Activated T-helper 2 cell treated with anti-CD3 and anti-CD28 coated beads, Interferon-gamma antibody, Interleukin-2, Interleukin-4, amounts not matched to agents 10 μg/mL and 5 μg/mL and 100 μg/mL, durations not matched to agents 14 hours and 24 hours and 36 hours (primary cell): ENCODE results near the gene LGALS7B. TPM values are rescaled to one million over a fixed set of nuclear protein-coding genes. Genes with fewer than 3 reads are reported as not detected.
"Not testable (repeated sequence)": the region's sequence is repeated elsewhere in the genome, so short reads cannot be mapped to it uniquely, and the experiment has no call there.

Source experiments
- DNase-seq: peaks from one replicate; pipeline ENCODE4 v3.0.0; 2021; ENCODE audit warnings: low spot score
- H3K27ac Mint-ChIP-seq: one replicate; pipeline ENCODE4 v1.8.0; 2021; ENCODE audit warnings: mixed read lengths
- H3K27me3 Mint-ChIP-seq: one replicate; pipeline ENCODE4 v1.8.0; 2021; ENCODE audit warnings: low read depth, mixed read lengths
- H3K36me3 Mint-ChIP-seq: one replicate; pipeline ENCODE4 v1.8.0; 2021; ENCODE audit warnings: low read depth, mixed read lengths
- H3K4me1 Mint-ChIP-seq: one replicate; pipeline ENCODE4 v1.8.0; 2021; ENCODE audit warnings: low read depth, mixed read lengths
- H3K4me3 Mint-ChIP-seq: one replicate; pipeline ENCODE4 v1.8.0; 2021; ENCODE audit warnings: low read depth, mild to moderate bottlenecking, moderate library complexity, mixed read lengths
- H3K9me3 Mint-ChIP-seq: one replicate; pipeline ENCODE4 v1.8.0; 2021; ENCODE audit warnings: mixed read lengths
- intact Hi-C: fragments of 100-400 bp; cut with micrococcal nuclease; formaldehyde crosslinking; loops from one replicate; pipeline ENCODE4 v1.15.1; 2023
- total RNA-seq: library from RNA; stranded (reverse); gene quantifications from 2 replicates; pipeline ENCODE4 v1.2.3, GENCODE V29; 2022

Gene LGALS7B
- not detected in 2 replicates for total RNA-seq

GRCh38 chr19:38788478-38789243, at the start of gene LGALS7B:
Gene LGALS7B (plus strand): TSS chr19:38789200. CDS start chr19:38789227, 27 bp downstream.
- H3K9me3 Mint-ChIP-seq, result no peaks in the 10 kb centered on the region
- H3K27me3 Mint-ChIP-seq, result peaks cover 3% of the 10 kb centered on the region
- intact Hi-C loops, result no loop called here
- H3K27ac Mint-ChIP-seq, result no peak within 1 kb of the TSS
- H3K4me3 Mint-ChIP-seq, result no peak within 1 kb of the TSS
- H3K4me1 Mint-ChIP-seq, result peaks cover 4% of the 10 kb centered on the region
- DNase-seq, result no peak
- no peaks in the 10 kb centered on the region for H3K36me3 Mint-ChIP-seq

- peaks cover 2% of the 10 kb centered on the region for H3K36me3 Mint-ChIP-seq
- H3K27me3 Mint-ChIP-seq, result peaks cover 6% of the 10 kb centered on the region
- no peak overlapping the region for H3K27ac Mint-ChIP-seq
- intact Hi-C loops, result loop anchor here (5.0 kb wide), 1 partner anchor 93 kb away; the partner anchor contains the start of gene ECH1
- H3K9me3 Mint-ChIP-seq, result no peaks in the 10 kb centered on the region
- no peak overlapping the region for H3K4me3 Mint-ChIP-seq
- no peak for DNase-seq
- peaks cover 24% of the 10 kb centered on the region for H3K4me1 Mint-ChIP-seq
Measured at GRCh38 chr19:38739440-38740256, 49.4 kb upstream of the LGALS7B start.

- Mint-ChIP-seq H3K4me3 (no peak overlapping the region), H3K4me1 (peaks cover 18% of the 10 kb centered on the region), H3K9me3 (no peaks in the 10 kb centered on the region), H3K27ac (no peak overlapping the region), H3K27me3 (peaks cover 6% of the 10 kb centered on the region), H3K36me3 (peaks cover 2% of the 10 kb centered on the region)
- DNase-seq, result no peak
- intact Hi-C loops, result no loop called here
Measured at GRCh38 chr19:38740257-38740592, 48.8 kb upstream of the LGALS7B start.

- no peak for DNase-seq
- Mint-ChIP-seq H3K9me3 (no peaks in the 10 kb centered on the region), H3K27me3 (peaks cover 6% of the 10 kb centered on the region)
Measured at GRCh38 chr19:38740932-38741331, 48.1 kb upstream of the LGALS7B start.

GRCh38 chr19:38741670-38742069, 47.3 kb upstream of the LGALS7B start:
- Mint-ChIP-seq H3K27me3 (peaks cover 6% of the 10 kb centered on the region), H3K36me3 (peaks cover 2% of the 10 kb centered on the region), H3K4me3 (no peak overlapping the region), H3K9me3 (no peaks in the 10 kb centered on the region), H3K27ac (no peak overlapping the region), H3K4me1 (peaks cover 13% of the 10 kb centered on the region)
- intact Hi-C loops, result no loop called here
- DNase-seq, result no peak

More at GRCh38 chr19:38740932-38741331, 48.1 kb upstream of the LGALS7B start:
- Mint-ChIP-seq H3K27ac (no peak overlapping the region), H3K36me3 (peaks cover 2% of the 10 kb centered on the region), H3K4me3 (no peak overlapping the region), H3K4me1 (peaks cover 16% of the 10 kb centered on the region)
- intact Hi-C loops, result no loop called here

GRCh38 chr19:38742296-38742695, 46.7 kb upstream of the LGALS7B start:
- Mint-ChIP-seq H3K4me1 (peaks cover 12% of the 10 kb centered on the region), H3K27me3 (peaks cover 6% of the 10 kb centered on the region), H3K27ac (no peak overlapping the region), H3K36me3 (peaks cover 2% of the 10 kb centered on the region), H3K9me3 (no peaks in the 10 kb centered on the region), H3K4me3 (no peak overlapping the region)
- DNase-seq, result no peak
- intact Hi-C loops, result no loop called here

- H3K27me3 Mint-ChIP-seq, result peaks cover 1% of the 10 kb centered on the region
- no peaks in the 10 kb centered on the region for H3K36me3 Mint-ChIP-seq
- intact Hi-C loops, result no loop called here
- no peak overlapping the region for H3K27ac Mint-ChIP-seq
- no peak for DNase-seq
- H3K4me3 Mint-ChIP-seq, result no peak overlapping the region
- H3K4me1 Mint-ChIP-seq, result peaks cover 8% of the 10 kb centered on the region
- no peaks in the 10 kb centered on the region for H3K9me3 Mint-ChIP-seq
Measured at GRCh38 chr19:38742906-38743305, 46.1 kb upstream of the LGALS7B start.

- H3K36me3 Mint-ChIP-seq, result no peaks in the 10 kb centered on the region
- peaks cover 4% of the 10 kb centered on the region for H3K4me1 Mint-ChIP-seq
- no peak overlapping the region for H3K4me3 Mint-ChIP-seq
- intact Hi-C loops, result no loop called here
- H3K27me3 Mint-ChIP-seq, result peaks cover 5% of the 10 kb centered on the region
- H3K27ac Mint-ChIP-seq, result no peak overlapping the region
- no peak for DNase-seq
- H3K9me3 Mint-ChIP-seq, result no peaks in the 10 kb centered on the region
Measured at GRCh38 chr19:38743394-38744297, 45.4 kb upstream of the LGALS7B start.

GRCh38 chr19:38744298-38744681, 44.7 kb upstream of the LGALS7B start, which contains the start of gene CAPN12:
Gene CAPN12 (minus strand): TSS chr19:38744474. CDS start chr19:38744165, 309 bp downstream.
- Mint-ChIP-seq H3K4me3 (no peak within 1 kb of the TSS), H3K9me3 (no peaks in the 10 kb centered on the region), H3K4me1 (peaks cover 4% of the 10 kb centered on the region), H3K27me3 (peaks cover 5% of the 10 kb centered on the region), H3K36me3 (no peaks in the 10 kb centered on the region), H3K27ac (no peak within 1 kb of the TSS)
- DNase-seq, result no peak
- intact Hi-C loops, result no loop called here

- H3K9me3 Mint-ChIP-seq, result no peaks in the 10 kb centered on the region
- no peak overlapping the region for H3K4me3 Mint-ChIP-seq
- H3K4me1 Mint-ChIP-seq, result peaks cover under 1% of the 10 kb centered on the region
- H3K27ac Mint-ChIP-seq, result no peak overlapping the region
- peaks cover 5% of the 10 kb centered on the region for H3K27me3 Mint-ChIP-seq
- intact Hi-C loops, result no loop called here
- DNase-seq, result no peak
- no peaks in the 10 kb centered on the region for H3K36me3 Mint-ChIP-seq
Measured at GRCh38 chr19:38744874-38745273, 44.1 kb upstream of the LGALS7B start.

GRCh38 chr19:38745316-38745715, 43.7 kb upstream of the LGALS7B start:
- Mint-ChIP-seq H3K27me3 (peaks cover 9% of the 10 kb centered on the region), H3K9me3 (no peaks in the 10 kb centered on the region), H3K27ac (no peak overlapping the region), H3K4me1 (no peaks in the 10 kb centered on the region), H3K36me3 (no peaks in the 10 kb centered on the region), H3K4me3 (no peak overlapping the region)
- intact Hi-C loops, result no loop called here
- no peak for DNase-seq

- peaks cover 18% of the 10 kb centered on the region for H3K27me3 Mint-ChIP-seq
- H3K4me3 Mint-ChIP-seq, DNase-seq, H3K27ac Mint-ChIP-seq, H3K36me3 Mint-ChIP-seq, H3K4me1 Mint-ChIP-seq, H3K9me3 Mint-ChIP-seq: not testable (repeated sequence)
- intact Hi-C loops, result loop anchor here (10.0 kb wide), 1 partner anchor 51 kb away; no protein-coding TSS in a partner anchor
Measured at GRCh38 chr19:38753783-38754182, 35.2 kb upstream of the LGALS7B start.
